Peyer's patch (tissue), 4 donors: ENCODE measurements around the gene MGAT5B.

Experiments used
- CTCF ChIP-seq, 6 experiments: fragments of 450-650 bp in 4 of 6; fragments of 200-600 bp in 2 of 6; sonication (generic) in 1 of 6; IDR thresholded peaks; one replicate each; pipeline ENCODE4 v1.5.1; 2017 to 2019; ENCODE audit warnings: antibody characterized with exemption in 6 of 6, mild to moderate bottlenecking in 3 of 6, moderate library complexity in 1 of 6
- POLR2A ChIP-seq, 2 donors: fragments of 450-650 bp; IDR thresholded peaks; one replicate each; pipeline ENCODE4 v1.5.1; 2017; ENCODE audit warnings: antibody characterized with exemption in 2 of 2, mild to moderate bottlenecking in 2 of 2, moderate library complexity in 2 of 2

GRCh38 chr17:76961869-76962268 lies 93.7 kb downstream of the MGAT5B start:
- TF ChIP-seq CTCF (IDR thresholded peaks at IDR 0.05), result no peak
- TF ChIP-seq POLR2A (IDR thresholded peaks at IDR 0.05), result no peak
